Measurements from ENCODE around the gene ARHGEF10L.

ARHGEF10L gene

DNA sequence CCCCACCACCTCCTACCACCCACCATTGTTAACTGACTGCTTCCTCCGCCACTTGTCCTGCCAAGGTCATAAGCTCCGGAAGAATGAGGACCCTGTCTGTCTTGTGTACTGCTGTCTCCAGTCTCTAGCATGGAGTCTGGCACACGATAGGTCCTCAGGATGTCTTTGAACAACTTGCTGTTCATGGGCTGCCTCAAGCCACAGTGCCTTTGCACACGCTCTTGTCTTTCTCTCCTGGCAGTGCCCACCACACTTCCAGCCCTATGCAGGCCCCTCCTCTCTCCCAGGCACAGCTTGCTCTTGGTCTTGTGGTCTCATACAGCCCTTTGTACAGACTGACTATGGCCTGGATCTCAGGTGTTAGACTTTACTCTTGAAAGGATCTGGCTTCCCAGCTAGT is 97.6 kb downstream of the ARHGEF10L start:
- no peak for DNase-seq

DNA sequence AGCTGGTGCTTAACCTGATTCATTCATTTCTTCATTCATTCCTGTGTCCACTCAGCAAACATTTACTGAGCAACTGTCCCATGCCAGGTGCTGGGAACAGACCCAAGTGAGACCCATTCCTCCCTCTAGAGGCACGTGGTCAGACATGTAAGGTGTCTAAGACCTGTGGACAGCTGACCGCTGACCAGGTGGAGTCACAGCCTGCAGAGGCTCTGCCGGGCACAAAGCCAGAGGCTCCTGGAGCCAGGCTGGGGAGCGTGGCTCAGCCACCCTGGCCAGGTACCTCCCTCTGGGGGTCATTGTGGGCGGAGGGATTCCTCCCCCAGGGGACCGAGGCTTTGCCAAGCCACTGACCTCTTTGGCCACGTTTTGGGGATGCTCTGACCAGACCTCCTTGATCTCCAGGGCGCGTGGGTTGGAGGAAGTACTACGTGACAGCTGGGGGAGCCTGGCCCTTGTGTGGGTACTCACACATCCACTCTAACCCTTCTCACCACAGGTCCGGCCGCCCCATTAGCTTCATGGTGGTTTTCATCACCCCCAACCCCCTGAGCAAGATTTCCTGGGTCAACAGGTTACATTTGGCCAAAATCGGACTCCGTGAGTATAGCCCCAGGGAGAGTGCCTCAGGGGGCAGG is 100.3 kb downstream of the ARHGEF10L start:
- no peak for DNase-seq

- DNase-seq = no peak
These were observed 100.9 kb downstream of the ARHGEF10L start for GRCh38 chr1:17640393-17640792.

GRCh38 chr1:17640975-17641374 is 101.5 kb downstream of the ARHGEF10L start:
- no peak for DNase-seq

- no peak for DNase-seq
These were observed 102.7 kb downstream of the ARHGEF10L start for GRCh38 chr1:17642169-17642568.

DNA sequence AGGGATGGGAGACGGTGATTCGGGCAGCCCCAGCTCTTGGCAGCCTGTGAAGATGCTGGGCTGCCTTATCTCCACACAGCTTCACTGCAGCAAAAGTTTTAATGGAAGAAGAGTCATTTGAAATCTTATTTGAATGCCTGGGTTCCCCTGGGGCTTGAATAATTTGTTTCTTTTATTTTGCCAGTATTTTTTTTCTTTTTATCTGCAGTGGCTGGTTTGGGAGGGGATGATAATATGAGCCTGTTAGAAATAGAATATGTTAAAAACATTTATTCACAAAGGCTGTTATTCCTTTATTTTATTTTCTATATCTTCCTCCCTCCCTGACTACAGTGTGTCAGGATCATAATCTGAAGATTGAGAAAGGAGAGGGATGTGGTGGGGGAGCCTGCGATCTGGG is 103.4 kb downstream of the ARHGEF10L start:
- DNase-seq = no peak

DNA sequence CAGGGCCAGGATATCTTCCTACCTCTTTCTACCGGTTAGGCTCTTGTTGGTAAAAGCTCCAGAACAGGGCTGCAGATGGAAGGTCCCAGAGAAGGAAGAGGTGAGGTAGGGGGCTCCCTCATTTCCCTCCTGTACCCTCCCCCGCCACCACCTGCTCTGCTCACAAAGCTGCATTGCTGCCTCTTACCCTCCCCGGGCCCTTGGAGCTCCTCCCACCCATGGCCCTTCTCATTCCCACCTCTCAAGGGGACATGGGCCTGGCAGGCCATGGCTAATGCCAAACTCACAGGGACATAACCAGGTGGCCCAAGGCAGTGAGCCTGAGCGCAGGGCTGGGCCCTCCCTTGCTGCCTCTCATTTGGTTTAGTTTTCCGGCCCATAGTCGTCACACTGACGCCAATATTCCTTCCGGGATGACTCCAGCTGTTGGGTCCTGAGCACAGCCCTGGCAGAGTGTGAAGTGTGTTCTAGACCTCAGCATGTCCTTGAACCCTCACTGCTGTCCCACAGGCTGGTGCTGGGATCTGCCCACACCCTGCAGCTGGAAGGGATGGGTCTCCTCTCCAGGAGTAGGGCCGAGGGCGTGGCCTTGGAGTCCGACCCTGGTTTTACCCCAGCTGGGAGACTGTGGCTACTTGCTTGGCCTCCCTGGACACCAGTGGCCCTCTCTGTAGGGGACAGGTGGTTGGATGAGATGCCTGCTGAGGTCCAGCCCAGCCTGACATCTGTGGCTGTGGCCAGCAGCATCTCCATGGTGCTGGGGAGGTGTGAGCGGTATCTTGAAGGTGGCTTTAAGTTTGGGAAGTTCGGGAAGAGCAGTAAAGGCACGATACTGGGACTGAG is 104.6 kb downstream of the ARHGEF10L start:
- DNase-seq = no peak

DNA sequence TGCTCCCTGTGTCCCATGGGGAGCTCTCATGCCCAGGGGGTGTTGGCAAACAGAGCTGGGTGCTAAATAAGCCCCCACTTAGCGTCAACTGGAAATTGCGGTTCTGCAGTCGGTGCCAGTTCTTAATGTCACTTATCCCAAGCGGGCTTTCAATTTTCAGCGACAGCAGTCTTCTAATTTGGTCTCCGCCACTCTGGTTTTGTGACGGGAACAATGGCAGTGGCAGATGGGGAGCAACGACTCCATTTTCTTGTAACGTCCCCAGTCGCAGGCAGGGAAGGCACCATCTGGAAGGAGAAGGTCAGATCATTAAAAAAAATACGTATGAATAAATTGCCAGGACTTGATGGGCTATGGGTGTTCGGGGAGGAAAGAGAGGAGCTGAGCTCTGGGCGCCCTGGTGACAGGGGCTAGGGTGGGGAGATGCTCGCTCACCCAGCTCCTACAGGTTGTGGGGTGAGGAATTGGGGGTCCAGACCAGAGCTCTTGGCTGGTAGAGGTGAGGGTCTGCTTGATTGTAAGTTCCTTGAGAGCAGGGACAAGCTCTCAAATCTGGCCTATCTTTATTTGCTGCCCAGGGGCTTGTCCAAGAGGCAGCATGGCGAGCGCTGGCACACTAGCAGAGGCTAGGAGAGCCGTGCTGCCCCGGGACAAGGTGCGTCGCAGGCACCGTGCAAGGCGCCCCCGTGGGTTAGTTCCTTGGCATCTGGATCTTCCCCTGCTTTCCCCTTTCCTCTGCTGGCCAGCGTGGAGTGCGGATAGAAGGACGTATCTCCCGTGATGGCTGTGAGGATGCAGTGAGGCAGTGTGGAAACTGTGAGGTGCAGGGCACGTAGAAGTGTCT is 105.8 kb downstream of the ARHGEF10L start:
- no peak for DNase-seq

- DNase-seq = no peak
These were observed 107.2 kb downstream of the ARHGEF10L start for GRCh38 chr1:17646444-17647280.

GRCh38 chr1:17648457-17649145 is 109.1 kb downstream of the ARHGEF10L start:
- DNase-seq = no peak

DNA sequence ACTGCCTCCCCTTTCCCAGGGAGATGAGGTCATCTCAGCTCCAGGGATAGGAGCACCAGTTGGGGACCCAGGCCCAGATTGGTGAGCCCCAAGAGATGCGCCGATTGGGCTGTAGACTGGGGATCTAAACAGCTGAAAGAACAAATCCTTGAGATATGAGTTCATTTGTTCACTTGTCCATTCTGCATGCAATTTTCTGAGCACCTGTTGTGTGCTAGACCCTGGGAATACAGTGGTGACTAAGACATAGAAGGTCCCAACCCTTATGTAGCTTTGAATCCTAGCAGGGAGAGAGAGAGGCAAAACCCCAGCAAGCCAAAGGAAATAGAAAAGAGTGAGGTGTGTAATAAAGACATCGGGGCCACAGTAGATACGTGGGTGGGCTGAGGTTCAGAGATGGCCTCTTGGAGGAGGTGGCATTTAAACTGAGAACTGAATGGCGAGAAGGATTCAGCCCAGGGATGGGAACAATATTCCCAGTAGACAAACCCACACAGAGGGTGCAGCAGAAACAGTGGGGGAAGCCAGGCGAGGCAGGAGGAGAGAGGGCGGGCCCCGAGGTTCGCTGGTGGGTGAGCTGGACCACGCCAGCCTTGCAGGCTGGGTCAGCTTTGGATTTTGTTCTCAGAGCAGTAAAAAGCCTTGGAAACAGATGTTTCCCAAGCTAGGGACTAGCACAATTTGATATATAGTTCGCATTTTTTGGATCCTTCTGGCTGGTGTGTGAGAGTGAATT is 110.0 kb downstream of the ARHGEF10L start:
- DNase-seq = no peak

DNA sequence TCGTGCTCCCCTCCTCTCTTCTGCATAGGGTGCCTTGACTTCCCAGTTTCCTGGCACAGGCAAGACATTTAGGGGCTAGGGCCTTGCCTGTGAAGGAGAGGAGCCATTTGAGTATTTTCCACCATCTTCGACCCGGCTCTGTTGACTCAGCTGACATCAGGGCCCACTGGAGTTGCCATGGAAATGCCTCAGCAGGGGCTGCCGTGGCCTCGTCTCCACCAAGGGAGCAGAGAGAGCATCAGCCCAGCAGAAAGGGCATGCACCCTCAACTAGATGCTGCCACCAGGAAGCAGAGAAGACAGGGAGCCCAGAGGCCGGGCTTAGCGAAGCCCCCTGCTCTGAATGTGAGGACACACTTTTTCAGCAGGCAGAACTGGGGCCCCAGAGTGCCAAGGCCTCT is 113.8 kb downstream of the ARHGEF10L start:
- peak; percentile 67 for DNase-seq

GRCh38 chr1:17653728-17654351 is 114.3 kb downstream of the ARHGEF10L start:
- peak; percentile 36 for DNase-seq

DNA sequence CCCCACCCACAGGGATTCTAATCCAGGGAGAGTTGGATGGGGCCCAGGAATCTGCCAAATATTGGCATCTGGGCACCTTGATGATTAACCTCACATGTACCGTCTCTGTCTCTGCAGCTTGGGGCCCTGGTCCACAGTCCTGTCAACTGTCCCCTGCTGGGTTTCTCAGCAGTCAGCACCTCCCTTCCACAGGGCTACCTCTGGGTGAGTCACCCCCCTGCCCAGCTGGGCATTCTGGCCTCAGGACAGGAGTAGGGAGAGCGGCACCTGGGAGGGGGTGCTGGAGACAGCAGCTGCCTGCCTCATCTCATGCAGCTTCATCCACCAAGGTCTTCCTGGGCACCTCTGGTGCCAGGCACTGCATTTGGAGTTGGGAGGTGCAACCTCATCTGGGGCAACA is 115.0 kb downstream of the ARHGEF10L start:
- no peak for DNase-seq

- no peak for DNase-seq
These were observed 115.7 kb downstream of the ARHGEF10L start for GRCh38 chr1:17655169-17655568.

DNA sequence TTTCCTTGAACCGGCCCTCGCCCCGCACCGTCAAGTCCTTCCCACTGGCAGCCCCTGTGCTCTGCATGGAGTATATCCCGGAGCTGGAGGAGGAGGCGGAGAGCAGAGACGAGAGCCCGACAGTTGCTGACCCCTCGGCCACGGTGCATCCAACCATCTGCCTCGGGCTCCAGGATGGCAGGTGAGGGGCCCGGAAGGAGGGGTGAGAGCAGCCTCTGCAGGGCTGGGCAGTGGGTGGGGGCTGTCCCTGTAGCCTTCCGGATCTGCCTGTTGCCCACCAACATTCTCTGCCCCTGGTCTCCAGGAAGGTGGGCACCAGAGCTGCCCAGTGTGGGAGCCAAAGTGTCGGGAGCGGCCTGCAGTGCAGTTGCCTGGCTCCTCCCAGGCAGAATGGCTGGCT is 116.4 kb downstream of the ARHGEF10L start:
- DNase-seq = no peak

GRCh38 chr1:17657436-17657835 is 117.9 kb downstream of the ARHGEF10L start:
- DNase-seq = no peak

DNA sequence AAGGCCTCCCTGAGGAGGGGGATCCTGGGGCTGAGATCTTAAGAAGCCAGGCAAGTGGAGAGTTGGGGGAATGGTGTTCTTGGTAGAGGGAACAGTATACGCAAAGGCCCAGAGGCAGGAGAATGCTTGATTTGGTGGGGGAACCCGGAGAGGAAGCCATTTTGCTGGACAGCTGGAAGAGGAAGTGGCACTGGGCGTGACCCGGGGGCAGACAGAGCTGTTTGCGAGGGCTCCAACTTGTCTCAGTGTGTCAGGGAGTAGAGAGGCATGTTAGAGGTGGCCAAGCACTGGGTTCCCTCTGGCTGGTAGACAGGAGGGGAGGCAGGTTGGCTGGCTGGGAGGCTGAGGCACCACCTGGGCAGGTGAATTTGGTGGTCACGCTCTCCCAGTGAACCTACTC is 119.3 kb downstream of the ARHGEF10L start:
- no peak for DNase-seq

- peak; percentile 45 for DNase-seq
These were observed 122.2 kb downstream of the ARHGEF10L start for GRCh38 chr1:17661546-17662157.

DNA sequence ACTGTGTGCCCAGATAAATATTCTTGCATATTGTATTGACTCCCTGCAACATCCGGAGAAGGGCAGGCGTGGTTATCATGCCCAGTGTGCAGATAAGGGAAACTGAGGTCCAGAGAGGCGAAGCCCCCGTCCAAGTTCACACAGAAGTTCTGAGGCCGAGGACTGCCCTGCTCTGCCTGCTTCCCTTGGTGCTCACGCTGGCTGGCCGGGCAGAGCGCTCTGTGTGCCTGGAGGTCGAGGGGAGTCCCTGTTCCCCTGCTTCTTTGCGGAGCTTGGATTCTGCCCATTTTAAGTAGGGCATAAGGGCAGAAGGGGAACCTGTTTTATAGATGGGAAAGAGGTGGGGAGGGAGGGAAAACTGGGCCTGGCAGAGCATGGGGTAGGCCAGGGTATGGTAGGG is 122.8 kb downstream of the ARHGEF10L start:
- DNase-seq = no peak
